HepG2 (cell line): ENCODE results near the gene GGACT. TPM values are rescaled to one million over a fixed set of nuclear protein-coding genes. Genes with fewer than 3 reads are reported as not detected.

Source experiments
- CHD4 ChIP-seq: fragments of 200-600 bp; sonication (generic); IDR thresholded peaks from 2 replicates; pipeline ENCODE4 v1.7.0; 2017; ENCODE audit warnings: mild to moderate bottlenecking, low read length, borderline replicate concordance
- HMGXB3 ChIP-seq: sonication (generic); formaldehyde crosslinking; IDR thresholded peaks from 2 replicates; pipeline ENCODE4 v1.4.0; 2020; ENCODE audit warnings: missing genetic modification reagents, borderline replicate concordance
- NR1H2 ChIP-seq: sonication (generic); formaldehyde crosslinking; IDR thresholded peaks from 2 replicates; pipeline ENCODE4 v1.8.1; 2022; ENCODE audit warnings: low read depth, missing genetic modification reagents, borderline replicate concordance
- ZNF646 ChIP-seq: sonication (generic); formaldehyde crosslinking; IDR thresholded peaks from 2 replicates; pipeline ENCODE4 v1.9.0; 2021; ENCODE audit warnings: mild to moderate bottlenecking, missing genetic modification reagents
- polyA plus RNA-seq, 8 experiments: library from polyadenylated mRNA; depleted of rRNA in 3 of 8; stranded (reverse) in 7 of 8; unstranded in 1 of 8; fragments of >200 nt; fragmentation: Illumina TruSeq in 4 of 8; extraction: Trizol in 4 of 8; gene quantifications; 2 replicates each; pipeline versions ENCODE4 v1.2.1 to v1.2.3, GENCODE V29; 2011 to 2016; ENCODE audit warnings: low read depth in 4 of 8, missing spikeins in 1 of 8, mixed read lengths in 1 of 8; ENCODE audit not compliant: insufficient read depth in 1 of 8
- total RNA-seq, 5 experiments: library from RNA; depleted of rRNA; stranded (reverse); fragments of >200 nt; fragmentation: Illumina TruSeq; extraction: Trizol; gene quantifications; 2 replicates each; pipeline ENCODE4 v1.2.3, GENCODE V29; 2016; ENCODE audit warnings: low read depth in 1 of 5
- TF ChIP-seq, protein P1 (sequence below): sonication (generic); formaldehyde crosslinking; IDR thresholded peaks from 2 replicates; pipeline ENCODE4 v1.4.0; 2020; ENCODE audit warnings: missing genetic modification reagents
- TF ChIP-seq, protein P2 (sequence below): sonication (generic); formaldehyde crosslinking; IDR thresholded peaks from 2 replicates; pipeline ENCODE4 v1.8.0; 2022; ENCODE audit warnings: missing genetic modification reagents, low read depth, mild to moderate bottlenecking, borderline replicate concordance
- TF ChIP-seq, protein P3 (sequence below): sonication (generic); formaldehyde crosslinking; IDR thresholded peaks from 2 replicates; pipeline ENCODE4 v1.5.1; 2020; ENCODE audit warnings: mild to moderate bottlenecking, missing genetic modification reagents, borderline replicate concordance
- TF ChIP-seq, protein P4 (sequence below): sonication (generic); formaldehyde crosslinking; IDR thresholded peaks from 2 replicates; pipeline ENCODE4 v1.8.1; 2022; ENCODE audit warnings: mild to moderate bottlenecking, missing genetic modification reagents
- TF ChIP-seq, protein P5 (sequence below): sonication (generic); formaldehyde crosslinking; IDR thresholded peaks from 2 replicates; pipeline ENCODE4 v1.4.0; 2020; ENCODE audit warnings: missing genetic modification reagents, borderline replicate concordance

The GGACT gene
- total and polyA plus RNA-seq, 2 of the 13 experiments (the other 11 are each of a cell fraction or from before 2014, with no cell fraction given) = 1.7 to 1.9 TPM

DNA sequence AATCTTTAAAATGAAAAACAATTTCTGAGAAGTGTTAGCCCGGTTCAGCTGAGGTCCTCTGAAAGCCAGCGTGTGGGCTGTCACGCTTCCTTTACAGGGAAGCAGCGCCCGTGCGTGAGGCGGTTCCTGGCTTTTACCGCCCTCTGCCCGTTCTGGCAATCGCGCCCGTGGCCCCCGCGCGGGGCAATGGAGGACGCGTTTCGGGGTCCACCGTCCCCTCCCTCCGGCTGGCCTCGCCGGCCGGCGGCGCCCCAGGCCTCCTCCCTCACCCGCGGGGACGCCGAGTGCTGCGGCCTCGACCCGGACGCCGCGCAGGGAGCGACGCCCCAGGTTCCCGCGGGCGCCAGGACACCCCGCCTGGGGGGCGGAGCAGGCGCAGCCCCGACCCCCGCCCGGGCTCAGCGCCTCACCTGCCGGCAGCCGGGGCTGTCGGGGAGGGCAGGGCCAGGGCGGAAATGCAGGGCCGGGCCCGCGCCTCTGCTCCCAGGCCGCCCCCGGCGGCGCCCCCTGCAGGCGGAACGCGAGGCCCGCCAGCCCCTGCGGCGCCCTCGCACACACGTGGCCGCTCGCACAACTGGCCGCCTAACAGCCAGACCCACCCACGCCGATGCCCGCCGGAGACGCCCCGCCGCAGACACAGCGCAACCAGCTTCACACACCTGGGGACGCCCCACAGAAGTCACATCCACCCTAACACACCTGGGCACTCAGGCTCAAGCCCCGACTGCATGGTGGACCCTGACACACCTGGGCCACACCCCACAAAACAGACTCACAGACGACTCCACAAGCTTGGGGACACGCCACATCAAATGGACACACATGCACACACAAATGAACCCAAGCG is at the start of gene GGACT (continued):
- TF ChIP-seq, protein P1, sequence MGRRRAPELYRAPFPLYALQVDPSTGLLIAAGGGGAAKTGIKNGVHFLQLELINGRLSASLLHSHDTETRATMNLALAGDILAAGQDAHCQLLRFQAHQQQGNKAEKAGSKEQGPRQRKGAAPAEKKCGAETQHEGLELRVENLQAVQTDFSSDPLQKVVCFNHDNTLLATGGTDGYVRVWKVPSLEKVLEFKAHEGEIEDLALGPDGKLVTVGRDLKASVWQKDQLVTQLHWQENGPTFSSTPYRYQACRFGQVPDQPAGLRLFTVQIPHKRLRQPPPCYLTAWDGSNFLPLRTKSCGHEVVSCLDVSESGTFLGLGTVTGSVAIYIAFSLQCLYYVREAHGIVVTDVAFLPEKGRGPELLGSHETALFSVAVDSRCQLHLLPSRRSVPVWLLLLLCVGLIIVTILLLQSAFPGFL (CRISPR knock-in tag) = no peak
- TF ChIP-seq CHD4 = no peak
- TF ChIP-seq, protein P2, sequence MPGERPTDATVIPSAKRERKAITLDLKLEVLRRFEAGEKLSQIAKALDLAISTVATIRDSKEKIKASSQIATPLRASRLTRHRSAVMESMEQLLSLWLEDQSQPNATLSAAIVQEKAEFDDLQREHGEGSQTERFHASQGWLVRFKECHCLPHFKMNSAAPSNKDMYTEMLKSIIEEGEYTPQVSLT (CRISPR knock-in tag) = no peak; the same call in 1 of the 2 replicates
- TF ChIP-seq NR1H2 = peak; percentile 53; the same call in 1 of the 2 replicates
- TF ChIP-seq ZNF646 = no peak
- TF ChIP-seq, protein P3, sequence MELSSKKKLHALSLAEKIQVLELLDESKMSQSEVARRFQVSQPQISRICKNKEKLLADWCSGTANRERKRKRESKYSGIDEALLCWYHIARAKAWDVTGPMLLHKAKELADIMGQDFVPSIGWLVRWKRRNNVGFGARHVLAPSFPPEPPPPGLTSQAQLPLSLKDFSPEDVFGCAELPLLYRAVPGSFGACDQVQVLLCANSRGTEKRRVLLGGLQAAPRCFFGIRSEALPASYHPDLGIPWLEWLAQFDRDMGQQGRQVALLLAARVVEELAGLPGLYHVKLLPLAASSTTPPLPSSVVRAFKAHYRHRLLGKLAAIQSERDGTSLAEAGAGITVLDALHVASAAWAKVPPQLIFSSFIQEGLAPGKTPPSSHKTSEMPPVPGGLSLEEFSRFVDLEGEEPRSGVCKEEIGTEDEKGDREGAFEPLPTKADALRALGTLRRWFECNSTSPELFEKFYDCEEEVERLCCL (CRISPR knock-in tag) = no peak
- TF ChIP-seq HMGXB3 (CRISPR knock-in tag) = no peak
- TF ChIP-seq, protein P4, sequence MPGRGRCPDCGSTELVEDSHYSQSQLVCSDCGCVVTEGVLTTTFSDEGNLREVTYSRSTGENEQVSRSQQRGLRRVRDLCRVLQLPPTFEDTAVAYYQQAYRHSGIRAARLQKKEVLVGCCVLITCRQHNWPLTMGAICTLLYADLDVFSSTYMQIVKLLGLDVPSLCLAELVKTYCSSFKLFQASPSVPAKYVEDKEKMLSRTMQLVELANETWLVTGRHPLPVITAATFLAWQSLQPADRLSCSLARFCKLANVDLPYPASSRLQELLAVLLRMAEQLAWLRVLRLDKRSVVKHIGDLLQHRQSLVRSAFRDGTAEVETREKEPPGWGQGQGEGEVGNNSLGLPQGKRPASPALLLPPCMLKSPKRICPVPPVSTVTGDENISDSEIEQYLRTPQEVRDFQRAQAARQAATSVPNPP (CRISPR knock-in tag) = peak; percentile 78
- TF ChIP-seq, protein P5, sequence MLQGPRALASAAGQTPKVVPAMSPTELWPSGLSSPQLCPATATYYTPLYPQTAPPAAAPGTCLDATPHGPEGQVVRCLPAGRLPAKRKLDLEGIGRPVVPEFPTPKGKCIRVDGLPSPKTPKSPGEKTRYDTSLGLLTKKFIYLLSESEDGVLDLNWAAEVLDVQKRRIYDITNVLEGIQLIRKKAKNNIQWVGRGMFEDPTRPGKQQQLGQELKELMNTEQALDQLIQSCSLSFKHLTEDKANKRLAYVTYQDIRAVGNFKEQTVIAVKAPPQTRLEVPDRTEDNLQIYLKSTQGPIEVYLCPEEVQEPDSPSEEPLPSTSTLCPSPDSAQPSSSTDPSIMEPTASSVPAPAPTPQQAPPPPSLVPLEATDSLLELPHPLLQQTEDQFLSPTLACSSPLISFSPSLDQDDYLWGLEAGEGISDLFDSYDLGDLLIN = no peak; the same call in 1 of the 2 replicates
